Measurements from ENCODE around the gene PCDHGA1.
"Not testable (repeated sequence)": the region's sequence is repeated elsewhere in the genome, so short reads cannot be mapped to it uniquely, and the experiment has no call there.

Gene PCDHGA1

GRCh38 chr5:141412854-141413539, 82.7 kb downstream of the PCDHGA1 start, which contains the start of gene PCDHGA10:
TSS of gene PCDHGA10 (plus strand) at chr5:141412987. CDS start at chr5:141413176, 189 bp downstream.
- ChIA-PET POLR2A (no interaction called here), CTCF (interaction anchor here (0.7 to 1.7 kb wide), 5 partner anchors 8 to 424 kb away, joined by 3 to 11 read pairs (median 5); partner anchors contain the start of genes PCDHGA11 and TAF7)
- no peak for TF ChIP-seq HDGF (IDR thresholded peaks at IDR 0.05; ENCODE audit: borderline replicate concordance)
- TF ChIP-seq SP1 (IDR thresholded peaks at IDR 0.05), result no peak
- TF ChIP-seq NFRKB (IDR thresholded peaks at IDR 0.05), result no peak
- TF ChIP-seq ARNT (IDR thresholded peaks at IDR 0.05), result no peak
- no peak for TF ChIP-seq BHLHE40 (IDR thresholded peaks at IDR 0.05; ENCODE audit: borderline replicate concordance)
- TF ChIP-seq ELF4 (IDR thresholded peaks at IDR 0.05), result no peak
- no peak for TF ChIP-seq SUZ12 (IDR thresholded peaks at IDR 0.05)
- no peak for TF ChIP-seq LEF1 (IDR thresholded peaks at IDR 0.05; ENCODE audit: borderline replicate concordance)
- TF ChIP-seq PKNOX1 (IDR thresholded peaks at IDR 0.05), result no peak
- TF ChIP-seq CTBP1 (IDR thresholded peaks at IDR 0.05; ENCODE audit: borderline replicate concordance), result no peak
- TF ChIP-seq L3MBTL2 (conservative IDR thresholded peaks at IDR 0.05), result no peak
- no peak for TF ChIP-seq FOXK2 (IDR thresholded peaks at IDR 0.05)
- TF ChIP-seq FOXA1 (IDR thresholded peaks at IDR 0.05), result no peak
- no peak for TF ChIP-seq ZNF384 (IDR thresholded peaks at IDR 0.05)
- no peak for TF ChIP-seq FOXM1 (IDR thresholded peaks at IDR 0.05; ENCODE audit: borderline replicate concordance)
- TF ChIP-seq TARDBP (IDR thresholded peaks at IDR 0.05), result no peak
- DNase-seq (ENCODE audit: extremely low spot score), result peak; percentile 45

- TF ChIP-seq ARNT (IDR thresholded peaks at IDR 0.05) (no peak), TARDBP (IDR thresholded peaks at IDR 0.05) (no peak), ELF4 (IDR thresholded peaks at IDR 0.05) (no peak), FOXM1 (IDR thresholded peaks at IDR 0.05; ENCODE audit: borderline replicate concordance) (no peak), L3MBTL2 (conservative IDR thresholded peaks at IDR 0.05) (no peak), HDGF (IDR thresholded peaks at IDR 0.05; ENCODE audit: borderline replicate concordance) (no peak), ZNF384 (IDR thresholded peaks at IDR 0.05) (no peak), NFRKB (IDR thresholded peaks at IDR 0.05) (no peak), BHLHE40 (IDR thresholded peaks at IDR 0.05; ENCODE audit: borderline replicate concordance) (no peak), FOXA1 (IDR thresholded peaks at IDR 0.05) (no peak), PKNOX1 (IDR thresholded peaks at IDR 0.05) (no peak), CTBP1 (IDR thresholded peaks at IDR 0.05; ENCODE audit: borderline replicate concordance) (no peak), SP1 (IDR thresholded peaks at IDR 0.05) (no peak), SUZ12 (IDR thresholded peaks at IDR 0.05) (no peak)
- no peak for DNase-seq (ENCODE audit: extremely low spot score)
- CTCF ChIA-PET, result interaction anchor here (1.7 kb wide), 2 partner anchors 7 to 150 kb away, joined by 8 to 11 read pairs; partner anchors contain the start of gene PCDHGA11
- POLR2A ChIA-PET, result no interaction called here
Measured at GRCh38 chr5:141413540-141414069, 83.3 kb downstream of the PCDHGA1 start.

- CTCF ChIA-PET; DNase-seq (ENCODE audit: extremely low spot score); POLR2A ChIA-PET: not testable (repeated sequence)
Measured at GRCh38 chr5:141414548-141415274, 84.4 kb downstream of the PCDHGA1 start.

- DNase-seq (ENCODE audit: extremely low spot score); CTCF ChIA-PET; POLR2A ChIA-PET: not testable (repeated sequence)
Measured at GRCh38 chr5:141415275-141415618, 84.9 kb downstream of the PCDHGA1 start.

- CTCF ChIA-PET, result interaction anchor here (0.6 to 1.1 kb wide), 7 partner anchors 11 to 221 kb away, joined by 3 to 4 read pairs (median 3); partner anchors contain the start of genes PCDHB14 and PCDHGC3
- POLR2A ChIA-PET, result not testable (repeated sequence)
- DNase-seq (ENCODE audit: extremely low spot score), result peak; percentile 53
Measured at GRCh38 chr5:141417494-141418172, 87.3 kb downstream of the PCDHGA1 start, which contains the start of gene PCDHGB7. TSS of gene PCDHGB7 (plus strand) at chr5:141417677. CDS start at chr5:141417860, 183 bp downstream.

GRCh38 chr5:141419074-141419880, 89.0 kb downstream of the PCDHGA1 start:
- TF ChIP-seq FOXA1 (IDR thresholded peaks at IDR 0.05) (no peak), NFRKB (IDR thresholded peaks at IDR 0.05) (no peak), FOXK2 (IDR thresholded peaks at IDR 0.05) (no peak), HDGF (IDR thresholded peaks at IDR 0.05; ENCODE audit: borderline replicate concordance) (no peak), FOXM1 (IDR thresholded peaks at IDR 0.05; ENCODE audit: borderline replicate concordance) (no peak), ELF4 (IDR thresholded peaks at IDR 0.05) (no peak), LEF1 (IDR thresholded peaks at IDR 0.05; ENCODE audit: borderline replicate concordance) (no peak), PKNOX1 (IDR thresholded peaks at IDR 0.05) (no peak), SUZ12 (IDR thresholded peaks at IDR 0.05) (no peak), TARDBP (IDR thresholded peaks at IDR 0.05) (no peak), BHLHE40 (IDR thresholded peaks at IDR 0.05; ENCODE audit: borderline replicate concordance) (no peak), ZNF384 (IDR thresholded peaks at IDR 0.05) (no peak), SP1 (IDR thresholded peaks at IDR 0.05) (no peak)
- CTCF ChIA-PET, result no interaction called here
- DNase-seq (ENCODE audit: extremely low spot score), result no peak

More at GRCh38 chr5:141419074-141419880, 89.0 kb downstream of the PCDHGA1 start:
- POLR2A ChIA-PET, result no interaction called here

Data from HEK293T (cell line).